Neural cell (in vitro differentiated cells): Measurements from ENCODE around the gene RBFOX2.

Experiments
- EZH2 ChIP-seq: fragments of 200-600, 300-800 bp; shearing (Covaris generic), sonication (generic); IDR thresholded peaks from 2 replicates; pipeline ENCODE4 v1.6.1; 2014; ENCODE audit warnings: antibody characterized with exemption, low read length, borderline replicate concordance, mild to moderate bottlenecking; ENCODE audit not compliant: insufficient read depth, poor library complexity, severe bottlenecking
- TAF1 ChIP-seq: IDR thresholded peaks from 2 replicates; pipeline ENCODE4 v1.6.1; 2012; ENCODE audit warnings: low read depth
- TF ChIP-seq, protein P1 (sequence below): fragments of 450-650 bp; IDR thresholded peaks from 2 replicates; pipeline ENCODE4 v1.5.1; 2014; ENCODE audit warnings: antibody characterized with exemption, mild to moderate bottlenecking, moderate library complexity; ENCODE audit not compliant: poor library complexity, severe bottlenecking

GRCh38 chr22:35727436-35727835 lies 301.2 kb downstream of the RBFOX2 start:
- TF ChIP-seq TAF1 (no peak), EZH2 (no peak)
- TF ChIP-seq, protein P1, sequence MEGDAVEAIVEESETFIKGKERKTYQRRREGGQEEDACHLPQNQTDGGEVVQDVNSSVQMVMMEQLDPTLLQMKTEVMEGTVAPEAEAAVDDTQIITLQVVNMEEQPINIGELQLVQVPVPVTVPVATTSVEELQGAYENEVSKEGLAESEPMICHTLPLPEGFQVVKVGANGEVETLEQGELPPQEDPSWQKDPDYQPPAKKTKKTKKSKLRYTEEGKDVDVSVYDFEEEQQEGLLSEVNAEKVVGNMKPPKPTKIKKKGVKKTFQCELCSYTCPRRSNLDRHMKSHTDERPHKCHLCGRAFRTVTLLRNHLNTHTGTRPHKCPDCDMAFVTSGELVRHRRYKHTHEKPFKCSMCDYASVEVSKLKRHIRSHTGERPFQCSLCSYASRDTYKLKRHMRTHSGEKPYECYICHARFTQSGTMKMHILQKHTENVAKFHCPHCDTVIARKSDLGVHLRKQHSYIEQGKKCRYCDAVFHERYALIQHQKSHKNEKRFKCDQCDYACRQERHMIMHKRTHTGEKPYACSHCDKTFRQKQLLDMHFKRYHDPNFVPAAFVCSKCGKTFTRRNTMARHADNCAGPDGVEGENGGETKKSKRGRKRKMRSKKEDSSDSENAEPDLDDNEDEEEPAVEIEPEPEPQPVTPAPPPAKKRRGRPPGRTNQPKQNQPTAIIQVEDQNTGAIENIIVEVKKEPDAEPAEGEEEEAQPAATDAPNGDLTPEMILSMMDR: no peak
